Measurements from ENCODE around the gene SNRPA1. TPM values are rescaled to one million over a fixed set of nuclear protein-coding genes. Genes with fewer than 3 reads are reported as not detected.

The SNRPA1 gene
- total and polyA plus RNA-seq, 9 of the 15 experiments (the other 6 are each of a cell fraction or from before 2014, with no cell fraction given), result 62.7 to 245 (median 189) TPM

DNA sequence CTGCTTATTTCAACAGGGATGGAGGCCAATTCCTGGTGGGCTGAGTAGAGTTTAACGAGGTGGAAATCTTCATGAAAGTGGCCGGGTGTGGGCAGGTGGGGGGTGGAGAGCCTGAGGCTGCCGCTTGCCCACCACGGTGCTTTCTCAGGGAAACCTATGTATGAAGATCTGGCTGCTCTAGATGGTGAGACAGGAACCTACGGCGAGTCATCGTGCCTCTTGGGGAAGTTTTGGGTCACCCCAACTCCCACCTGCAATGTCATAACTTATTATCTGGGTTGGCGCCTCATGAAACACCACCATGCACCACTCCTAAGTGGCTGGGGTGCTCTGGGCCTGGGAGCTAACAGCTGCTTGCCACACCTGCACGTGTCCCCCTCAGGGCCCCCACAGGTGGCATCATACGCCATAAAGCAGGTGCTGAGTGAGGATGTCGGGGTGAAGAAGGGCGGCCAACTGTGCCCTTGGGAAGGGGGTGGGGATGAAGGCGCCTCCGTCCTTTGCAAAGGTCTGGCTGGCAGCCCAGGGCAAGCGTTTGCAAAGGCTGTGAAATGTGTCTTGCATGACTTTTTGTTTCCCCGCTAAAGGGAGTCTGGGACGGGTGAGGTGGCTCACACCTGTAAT lies 27.9 kb upstream of the SNRPA1 start:
- POLR2A ChIA-PET, result interaction anchor here (1.3 kb wide), 1 partner anchor 8 kb away, joined by 3 read pairs; no protein-coding TSS in a partner anchor

More for the DNA sequence above, 27.9 kb upstream of the SNRPA1 start:
- Histone ChIP-seq H3K9ac (ENCODE audit: insufficient read depth in 1 of 2, low read depth in 2 of 2, low read length in 2 of 2) (no peak overlapping the region), H3K36me3 (ENCODE audit: control insufficient read depth, insufficient read depth, low read length) (no peaks in the 10 kb centered on the region), H3K79me2 (ENCODE audit: control insufficient read depth, insufficient read depth, low read length) (no peaks in the 10 kb centered on the region), H3K9me1 (ENCODE audit: control insufficient read depth, insufficient read depth, low read length) (no peaks in the 10 kb centered on the region), H3K4me2 (ENCODE audit: insufficient read depth, low read length) (no peak overlapping the region), H3K27ac (ENCODE audit: extremely low read depth, low read depth, low read length) (no peak overlapping the region), H3K27me3 (ENCODE audit: control insufficient read depth in 2 of 2, insufficient read depth in 2 of 2, low read length in 2 of 2) (peaks cover 0 to 36% of the 10 kb centered on the region in 2 experiments; a peak in 3 of 5 replicates), H2AFZ (ENCODE audit: low read depth, low read length) (no peak overlapping the region), H3K4me1 (replicated peaks in 1 of 2; ENCODE audit: control insufficient read depth in 2 of 2, insufficient read depth in 2 of 2, low read length in 2 of 2) (no peaks in the 10 kb centered on the region), H3K4me3 (no peak overlapping the region), H3K9me3 (replicated peaks; ENCODE audit: control insufficient read depth, insufficient read depth, low read depth, low read length) (no peaks in the 10 kb centered on the region), H4K20me1 (replicated peaks; ENCODE audit: control insufficient read depth, insufficient read depth, low read length) (no peaks in the 10 kb centered on the region)
- intact Hi-C loops (cut with micrococcal nuclease), result no loop called here
- CTCF ChIA-PET (ENCODE audit: low intra/inter-chr PET ratio), result no interaction called here
- FAIRE-seq (no peak), DNase-seq (ENCODE audit: extremely low read depth in 1 of 4, low spot score in 3 of 4) (no peak), ATAC-seq (no peak)
- no TSS peak for BruUV-seq (replicated peaks)
- in situ Hi-C loops (cut with MboI), result no loop called here
- 43% methylated on average over 17 of the region's 17 CpGs for WGBS (ENCODE audit: insufficient coverage, low coverage, missing lambda C conversion rate)
- no peak for TF ChIP-seq IFI16 (CRISPR knock-in tag; IDR thresholded peaks at IDR 0.05)
- TF ChIP-seq ZNF707 (CRISPR knock-in tag; conservative IDR thresholded peaks at IDR 0.05), result no peak
- TF ChIP-seq EZH2 (IDR thresholded peaks at IDR 0.05; ENCODE audit: borderline replicate concordance, low read depth, low read length), result no peak
- no peak for TF ChIP-seq ZNF140 (CRISPR knock-in tag; IDR thresholded peaks at IDR 0.05)
- TF ChIP-seq CHD1 (IDR thresholded peaks at IDR 0.05; ENCODE audit: low read length), result no peak
- TF ChIP-seq, protein P1, sequence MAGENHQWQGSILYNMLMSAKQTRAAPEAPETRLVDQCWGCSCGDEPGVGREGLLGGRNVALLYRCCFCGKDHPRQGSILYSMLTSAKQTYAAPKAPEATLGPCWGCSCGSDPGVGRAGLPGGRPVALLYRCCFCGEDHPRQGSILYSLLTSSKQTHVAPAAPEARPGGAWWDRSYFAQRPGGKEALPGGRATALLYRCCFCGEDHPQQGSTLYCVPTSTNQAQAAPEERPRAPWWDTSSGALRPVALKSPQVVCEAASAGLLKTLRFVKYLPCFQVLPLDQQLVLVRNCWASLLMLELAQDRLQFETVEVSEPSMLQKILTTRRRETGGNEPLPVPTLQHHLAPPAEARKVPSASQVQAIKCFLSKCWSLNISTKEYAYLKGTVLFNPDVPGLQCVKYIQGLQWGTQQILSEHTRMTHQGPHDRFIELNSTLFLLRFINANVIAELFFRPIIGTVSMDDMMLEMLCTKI (IDR thresholded peaks at IDR 0.05; ENCODE audit: partially characterized antibody), result no peak
- TF ChIP-seq, protein P2, sequence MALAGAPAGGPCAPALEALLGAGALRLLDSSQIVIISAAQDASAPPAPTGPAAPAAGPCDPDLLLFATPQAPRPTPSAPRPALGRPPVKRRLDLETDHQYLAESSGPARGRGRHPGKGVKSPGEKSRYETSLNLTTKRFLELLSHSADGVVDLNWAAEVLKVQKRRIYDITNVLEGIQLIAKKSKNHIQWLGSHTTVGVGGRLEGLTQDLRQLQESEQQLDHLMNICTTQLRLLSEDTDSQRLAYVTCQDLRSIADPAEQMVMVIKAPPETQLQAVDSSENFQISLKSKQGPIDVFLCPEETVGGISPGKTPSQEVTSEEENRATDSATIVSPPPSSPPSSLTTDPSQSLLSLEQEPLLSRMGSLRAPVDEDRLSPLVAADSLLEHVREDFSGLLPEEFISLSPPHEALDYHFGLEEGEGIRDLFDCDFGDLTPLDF (CRISPR knock-in tag; IDR thresholded peaks at IDR 0.05), result no peak

Data from K562 (cell line).